Fibroblast of skin of scalp (primary cell): ENCODE data around the gene TMEM17.

Experiments
- DNase-seq: peaks from one replicate; pipeline ENCODE4 v3.0.0-alpha.2; 2013

The TMEM17 gene

GRCh38 chr2:62511636-62512035 is 5.6 kb upstream of the TMEM17 start:
- no peak for DNase-seq

- DNase-seq = no peak
These were observed 391 bp upstream of the TMEM17 start for GRCh38 chr2:62506421-62506750.

- DNase-seq = peak; percentile 25
These were observed 766 bp downstream of the TMEM17 start for GRCh38 chr2:62505109-62505749.

- DNase-seq = no peak
These were observed 1.3 kb downstream of the TMEM17 start for GRCh38 chr2:62504657-62505056.

GRCh38 chr2:62501794-62502500 is 4.0 kb downstream of the TMEM17 start:
- DNase-seq = peak; percentile 87

GRCh38 chr2:62501069-62501468 is 4.9 kb downstream of the TMEM17 start:
- no peak for DNase-seq

GRCh38 chr2:62499430-62500060 is 6.5 kb downstream of the TMEM17 start:
- peak; percentile 29 for DNase-seq

- no peak for DNase-seq
These were observed 7.3 kb downstream of the TMEM17 start for GRCh38 chr2:62498739-62499138.

- no peak for DNase-seq
These were observed 10.2 kb downstream of the TMEM17 start for GRCh38 chr2:62495761-62496160.

- no peak for DNase-seq
These were observed 13.9 kb downstream of the TMEM17 start for GRCh38 chr2:62492048-62492447.

- DNase-seq = no peak
These were observed 16.3 kb downstream of the TMEM17 start for GRCh38 chr2:62489702-62490101.

GRCh38 chr2:62489162-62489561 is 16.8 kb downstream of the TMEM17 start:
- DNase-seq = peak; percentile 85

GRCh38 chr2:62486439-62486765 is 19.6 kb downstream of the TMEM17 start:
- DNase-seq = no peak

- DNase-seq = peak; percentile 63
These were observed 20.1 kb downstream of the TMEM17 start for GRCh38 chr2:62485761-62486438.

- DNase-seq = no peak
These were observed 23.2 kb downstream of the TMEM17 start for GRCh38 chr2:62482558-62483352.

GRCh38 chr2:62479917-62480316 is 26.1 kb downstream of the TMEM17 start:
- no peak for DNase-seq

- DNase-seq = no peak
These were observed 27.9 kb downstream of the TMEM17 start for GRCh38 chr2:62478093-62478580.

- no peak for DNase-seq
These were observed 28.4 kb downstream of the TMEM17 start for GRCh38 chr2:62477573-62477972.

GRCh38 chr2:62475172-62476011 is 30.6 kb downstream of the TMEM17 start:
- peak; percentile 61 for DNase-seq

GRCh38 chr2:62474176-62474575 is 31.8 kb downstream of the TMEM17 start:
- no peak for DNase-seq

- DNase-seq = no peak
These were observed 32.7 kb downstream of the TMEM17 start for GRCh38 chr2:62473246-62473827.
